HG03139 (cell line): ENCODE data around the gene PCBP3.
A peak's percentile ranks its signal among the peaks of the same experiment; 100 is the strongest.
"Not testable (repeated sequence)": the region's sequence is repeated elsewhere in the genome, so short reads cannot be mapped to it uniquely, and the experiment has no call there.

Experiments used
- ATAC-seq: cut with Tn5 transposase; IDR thresholded peaks from one replicate; pipeline ENCODE4 v1.9.1; 2021; ENCODE audit not compliant: unreplicated experiment

The PCBP3 gene

DNA sequence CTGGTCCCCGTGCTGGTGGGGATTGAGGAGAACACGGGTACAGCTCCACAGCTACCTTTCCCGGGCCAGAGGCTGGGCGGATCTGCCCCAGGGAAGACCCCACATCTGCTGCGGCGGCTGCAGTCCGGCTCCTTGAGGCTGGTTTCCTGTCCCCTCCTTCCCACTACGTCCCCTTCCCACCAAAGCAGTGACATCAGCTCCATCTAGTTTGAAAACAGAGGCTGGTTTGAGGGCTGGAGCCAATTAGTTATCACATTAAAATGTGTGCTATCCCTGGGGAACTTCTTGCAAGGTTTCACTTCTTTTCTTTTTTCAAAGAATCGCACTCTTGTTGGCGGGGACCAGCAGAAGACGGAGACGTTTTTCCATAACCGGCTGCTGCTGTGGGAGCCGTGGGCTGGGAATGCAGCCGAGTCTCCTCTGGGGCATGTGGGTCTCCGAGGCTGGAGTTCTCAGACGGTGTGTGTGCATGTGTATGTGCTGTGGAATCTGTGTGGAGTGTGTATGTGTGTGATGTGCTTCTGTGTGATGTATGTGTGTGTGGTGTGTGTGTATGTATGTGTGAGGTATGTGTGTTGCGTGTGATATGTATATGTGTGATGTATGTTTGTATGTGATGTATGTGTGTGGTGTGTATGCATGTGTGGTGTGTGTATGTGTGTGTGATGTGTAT, 8.9 kb upstream of the PCBP3 start:
- no peak for ATAC-seq

DNA sequence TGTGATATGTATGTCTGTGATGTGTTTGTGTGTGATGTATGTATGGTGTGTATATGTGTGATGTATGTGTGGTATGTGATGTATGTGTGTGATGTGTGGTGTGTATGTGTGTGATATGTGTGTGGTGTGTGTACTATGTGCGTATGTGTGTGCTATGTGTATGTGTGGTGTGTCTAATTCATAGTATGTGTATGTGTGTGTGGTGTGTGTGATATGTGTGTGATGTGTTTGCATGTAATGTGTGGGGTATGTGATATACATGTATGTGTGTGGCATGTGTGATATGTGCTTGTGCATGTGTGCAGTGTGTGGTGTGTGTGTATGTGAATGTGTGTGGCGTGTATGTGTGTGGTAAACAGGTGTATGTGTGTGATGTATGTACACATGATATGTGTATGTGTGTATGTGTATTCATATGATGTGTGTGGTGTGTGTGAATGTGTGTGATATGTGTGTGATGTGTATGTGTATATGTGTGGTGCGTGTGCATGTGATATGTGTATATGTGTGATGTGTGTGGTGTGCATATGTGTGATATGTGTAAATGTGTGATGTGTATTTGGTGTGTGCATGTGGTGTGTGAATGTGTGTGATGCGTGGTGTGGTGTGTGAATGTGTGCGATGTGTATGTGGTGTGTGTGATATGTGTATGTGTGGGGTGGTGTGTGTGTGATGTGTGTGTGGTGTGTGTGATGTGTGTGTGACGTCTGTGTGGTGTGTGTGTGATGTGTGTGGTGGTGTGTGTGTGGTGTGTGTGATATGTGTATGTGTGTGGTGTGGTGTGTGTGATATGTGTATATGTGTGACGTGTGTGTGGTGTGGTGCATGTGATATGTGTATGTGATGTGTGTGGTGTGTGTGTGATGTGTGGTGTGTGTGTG, 8.0 kb upstream of the PCBP3 start:
- ATAC-seq = no peak

- no peak for ATAC-seq
Observed at GRCh38 chr21:45636459-45636858, 7.1 kb upstream of the PCBP3 start.

DNA sequence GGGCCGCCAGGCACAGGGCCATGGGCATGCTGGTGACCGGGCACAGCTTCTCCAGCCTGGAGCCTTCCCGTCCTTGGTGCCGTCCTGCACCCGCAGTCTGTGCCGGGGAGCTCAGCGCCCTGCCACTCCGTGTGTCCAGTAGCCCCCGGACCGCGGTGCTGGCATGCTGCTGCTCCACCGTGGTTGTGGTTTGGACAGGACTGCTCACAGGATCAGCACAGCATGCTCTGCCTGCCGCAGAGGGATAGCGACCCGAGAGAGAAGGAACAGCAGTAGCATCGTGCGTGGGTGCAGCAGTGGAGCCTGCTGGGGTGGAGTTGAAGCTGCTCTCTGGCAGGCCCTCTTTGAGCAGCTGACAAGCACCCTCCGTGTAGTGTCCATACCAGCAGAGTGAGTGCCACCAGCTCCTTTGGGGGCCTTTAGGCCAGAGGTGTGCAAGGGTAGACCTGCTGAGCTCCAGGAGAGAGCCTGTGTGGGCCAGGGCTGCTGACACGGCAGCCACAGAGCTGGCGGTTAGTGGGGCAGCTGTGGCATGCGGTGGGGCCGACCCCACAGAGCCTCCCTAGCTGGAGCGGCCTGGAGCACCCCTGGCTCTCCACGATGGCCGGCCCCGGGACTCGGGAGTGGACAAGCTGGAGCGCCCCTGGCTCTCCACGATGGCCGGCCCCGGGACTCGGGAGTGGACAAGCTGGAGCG, 6.4 kb upstream of the PCBP3 start:
- ATAC-seq = no peak

GRCh38 chr21:45637883-45638282, 5.6 kb upstream of the PCBP3 start:
- ATAC-seq = no peak

GRCh38 chr21:45638707-45639106, 4.8 kb upstream of the PCBP3 start:
- no peak for ATAC-seq

- no peak for ATAC-seq
Observed at GRCh38 chr21:45639206-45640000, 4.1 kb upstream of the PCBP3 start.

- ATAC-seq = no peak
Observed at GRCh38 chr21:45640001-45640887, 3.3 kb upstream of the PCBP3 start.

DNA sequence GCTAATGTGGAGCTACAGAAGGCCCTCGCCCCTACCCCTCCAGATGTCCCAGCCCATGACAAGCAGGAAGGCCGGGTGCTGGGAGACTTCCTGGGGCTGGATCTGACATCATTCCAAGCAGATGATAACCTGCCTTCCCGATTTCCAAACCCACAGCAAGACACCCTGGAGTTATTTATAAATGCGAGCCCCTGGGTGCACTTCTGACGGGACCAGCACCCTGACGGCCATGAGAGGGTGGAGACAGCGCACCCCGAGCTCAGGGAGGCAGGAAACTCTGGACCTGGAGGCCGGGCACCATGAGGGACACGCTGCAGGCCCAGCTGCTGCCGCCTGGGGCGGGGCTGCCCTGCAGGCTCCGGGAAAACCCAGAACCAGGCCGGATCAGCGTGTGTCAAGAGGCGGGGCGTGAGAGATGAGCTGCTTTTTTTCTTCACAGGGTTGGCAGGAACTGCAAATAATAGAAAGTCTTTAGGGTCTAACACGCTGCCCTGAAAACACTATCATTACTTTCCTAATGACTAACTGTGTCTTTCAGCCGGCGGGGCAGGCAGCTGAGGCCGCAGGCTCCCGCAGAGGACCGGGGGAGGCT, 2.5 kb upstream of the PCBP3 start:
- ATAC-seq = no peak

DNA sequence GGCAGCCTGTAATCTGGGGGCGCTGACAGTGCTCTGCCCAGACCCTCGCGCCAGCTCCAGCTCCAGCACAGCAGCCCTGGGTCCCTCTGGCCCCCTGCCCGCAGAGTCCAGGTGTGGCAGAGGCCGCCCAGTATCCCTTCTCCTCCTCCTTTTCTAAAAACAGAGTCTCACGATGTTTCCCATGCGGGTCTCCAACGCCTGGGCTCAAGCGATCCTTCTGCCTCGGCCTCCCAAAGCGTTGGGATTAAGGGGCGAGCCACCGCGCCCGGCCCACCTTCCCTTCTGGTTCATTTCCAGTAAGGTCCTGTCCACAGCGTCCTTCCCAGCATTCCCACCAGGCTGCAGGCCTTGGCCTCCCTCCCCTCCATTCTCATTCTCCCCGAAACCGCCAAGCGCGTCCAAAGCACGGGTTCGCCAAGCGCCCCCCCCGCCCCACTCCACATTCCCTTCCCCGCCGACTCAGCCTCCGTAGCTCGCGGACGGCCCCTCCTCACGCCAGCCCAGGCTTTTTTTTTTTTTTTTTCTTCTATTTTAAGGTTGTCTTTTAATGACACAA, 2.0 kb upstream of the PCBP3 start:
- no peak for ATAC-seq

GRCh38 chr21:45642122-45642813, 1.3 kb upstream of the PCBP3 start:
- peak; percentile 2 for ATAC-seq

DNA sequence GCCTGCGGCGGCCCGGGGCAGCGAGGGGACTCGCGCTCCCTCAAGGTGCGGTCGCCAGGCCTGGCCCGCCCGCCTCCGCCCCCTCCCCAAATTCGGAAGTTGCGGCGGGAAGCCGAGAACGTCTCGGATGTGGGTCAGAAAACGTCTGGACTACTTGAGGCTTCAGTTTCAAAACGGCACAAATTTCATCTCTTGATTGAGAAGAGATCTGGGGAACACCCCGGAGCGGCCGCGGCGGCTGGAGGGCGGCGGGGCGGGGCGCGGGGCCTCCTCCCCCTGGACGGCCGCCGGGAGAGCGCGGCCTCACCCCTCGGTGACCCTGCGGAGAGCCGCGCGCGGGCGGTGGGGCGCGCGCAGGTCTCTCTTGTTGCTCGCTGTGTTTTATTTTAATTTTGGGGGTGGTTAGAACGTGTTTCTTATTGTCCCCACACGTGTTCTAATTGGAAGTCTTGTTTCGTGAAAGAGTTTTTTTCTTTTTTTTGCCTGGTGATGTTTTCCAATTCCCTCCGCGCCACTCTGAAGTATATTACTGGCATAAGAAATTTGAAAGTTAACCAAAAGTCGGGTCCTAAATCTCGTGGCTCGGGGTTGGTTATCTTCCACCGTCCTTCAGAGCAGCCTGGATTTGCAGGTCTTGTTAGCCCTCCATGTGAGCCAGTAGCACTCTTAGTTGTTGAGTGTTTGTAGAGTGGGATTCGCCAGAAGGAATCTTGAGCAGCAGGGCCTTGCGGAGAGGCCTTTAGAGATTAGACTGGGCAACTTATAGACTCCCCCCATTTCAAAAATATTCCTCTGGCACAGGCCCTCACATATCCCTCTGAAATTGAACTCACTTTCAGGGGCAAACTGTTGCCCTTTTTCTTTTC, 749 bp downstream of the PCBP3 start:
- ATAC-seq = no peak

DNA sequence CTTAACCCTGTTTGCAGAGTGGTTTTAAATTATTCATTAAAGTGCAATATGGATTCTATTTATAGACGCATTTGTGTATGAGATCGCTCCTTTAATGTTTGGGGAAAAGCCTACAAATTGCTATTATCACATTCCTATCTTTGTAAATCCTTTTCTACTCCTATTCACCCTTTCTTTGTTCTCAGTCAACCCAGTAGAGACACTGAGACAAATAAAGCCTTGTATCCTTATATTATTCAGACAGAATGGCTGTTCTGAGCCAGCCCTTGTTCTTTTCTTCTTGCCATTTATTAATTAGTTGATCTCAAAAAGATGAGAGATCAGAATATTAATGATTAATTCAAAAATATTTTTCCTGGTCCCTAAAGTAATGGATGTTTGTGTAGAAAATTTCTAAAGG, 8.4 kb downstream of the PCBP3 start:
- no peak for ATAC-seq

DNA sequence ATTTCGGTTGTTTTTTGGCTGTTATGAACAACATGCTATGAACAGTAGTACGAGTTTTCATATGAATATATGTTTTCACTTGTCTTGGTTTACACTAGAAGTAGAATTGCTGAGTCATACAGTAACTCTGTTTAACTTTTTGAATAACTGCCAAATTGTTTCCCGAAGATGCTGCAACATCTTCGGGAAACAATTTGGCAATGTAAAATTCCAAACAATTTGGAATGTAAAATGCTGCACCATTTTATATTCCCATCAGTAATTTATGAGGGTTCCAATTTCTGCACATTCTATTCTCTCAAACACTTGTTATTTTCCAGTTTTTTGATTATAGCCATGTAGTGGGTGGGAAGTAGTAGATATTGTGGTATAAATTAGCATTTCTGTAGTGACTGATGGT, 11.6 kb downstream of the PCBP3 start:
- no peak for ATAC-seq

GRCh38 chr21:45656114-45656513, 12.6 kb downstream of the PCBP3 start:
- ATAC-seq = not testable (repeated sequence)

GRCh38 chr21:45661913-45662622, 18.5 kb downstream of the PCBP3 start:
- not testable (repeated sequence) for ATAC-seq

GRCh38 chr21:45662623-45663245, 19.2 kb downstream of the PCBP3 start:
- ATAC-seq = not testable (repeated sequence)
